Activated T-cell treated with anti-CD3 and anti-CD28 coated beads, Interleukin-2, amount 50 U/mL, for 1 hour (primary cell): ENCODE results near the gene GATA5.
"Not testable (repeated sequence)": the region's sequence is repeated elsewhere in the genome, so short reads cannot be mapped to it uniquely, and the experiment has no call there.

Experiments used
- DNase-seq: peaks from one replicate; pipeline ENCODE4 v3.0.0-alpha.2; 2020

Gene GATA5

DNA sequence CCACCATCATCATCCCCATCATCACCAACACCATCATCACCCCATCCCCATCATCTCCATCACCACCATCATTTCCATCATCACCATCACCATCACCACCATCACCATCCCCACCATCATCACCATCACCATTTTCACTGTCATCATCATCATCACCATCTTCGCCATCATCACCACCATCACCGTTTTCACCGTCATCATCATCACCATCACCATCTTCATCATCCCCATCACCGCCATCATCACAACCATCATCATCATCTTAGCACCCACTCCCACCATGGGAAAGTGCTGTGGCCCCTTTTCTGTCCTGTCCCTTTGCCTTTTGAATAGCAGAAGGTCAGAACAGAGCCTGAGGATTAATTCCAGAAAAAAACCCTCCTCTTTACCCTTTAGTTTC is 28.5 kb upstream of the GATA5 start:
- DNase-seq, result no peak

DNA sequence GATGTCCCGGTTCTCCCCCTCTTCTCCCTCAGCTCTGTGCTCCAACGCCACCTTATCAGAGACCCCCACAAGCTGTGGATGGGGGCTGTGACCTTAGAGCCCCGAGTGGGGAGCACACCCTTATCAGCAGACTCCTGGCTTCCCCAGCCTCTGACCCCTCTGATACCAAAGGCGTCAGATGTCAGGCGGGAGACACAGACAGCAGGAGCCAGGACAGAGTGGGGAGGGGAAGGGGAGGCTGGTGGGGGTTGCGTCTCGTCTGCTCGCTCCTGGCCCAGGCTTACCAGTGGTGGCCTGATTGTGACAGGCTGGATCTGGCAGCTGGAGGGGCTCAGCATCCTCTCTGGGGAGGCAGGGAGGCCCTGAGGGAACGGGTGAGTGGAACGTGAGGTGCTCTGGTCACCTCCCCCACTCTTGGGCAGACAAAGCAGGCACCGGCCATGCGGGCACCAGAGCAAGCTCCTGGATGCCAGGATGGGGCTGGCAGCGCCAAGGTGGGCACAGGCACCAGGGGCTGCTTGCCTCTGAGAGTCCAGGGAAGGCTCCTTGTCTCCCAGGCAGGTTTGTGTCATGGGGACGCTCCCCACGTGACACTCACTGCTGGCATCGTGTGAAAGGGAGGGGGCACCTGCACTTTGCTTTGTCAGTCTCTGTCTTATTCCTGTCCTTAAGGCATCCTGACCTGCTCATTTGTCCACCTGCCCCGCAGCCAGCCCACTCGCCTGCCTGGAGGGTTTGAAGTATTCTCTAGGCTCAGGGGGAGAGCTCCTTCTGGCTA is 27.8 kb upstream of the GATA5 start:
- DNase-seq, result no peak

DNA sequence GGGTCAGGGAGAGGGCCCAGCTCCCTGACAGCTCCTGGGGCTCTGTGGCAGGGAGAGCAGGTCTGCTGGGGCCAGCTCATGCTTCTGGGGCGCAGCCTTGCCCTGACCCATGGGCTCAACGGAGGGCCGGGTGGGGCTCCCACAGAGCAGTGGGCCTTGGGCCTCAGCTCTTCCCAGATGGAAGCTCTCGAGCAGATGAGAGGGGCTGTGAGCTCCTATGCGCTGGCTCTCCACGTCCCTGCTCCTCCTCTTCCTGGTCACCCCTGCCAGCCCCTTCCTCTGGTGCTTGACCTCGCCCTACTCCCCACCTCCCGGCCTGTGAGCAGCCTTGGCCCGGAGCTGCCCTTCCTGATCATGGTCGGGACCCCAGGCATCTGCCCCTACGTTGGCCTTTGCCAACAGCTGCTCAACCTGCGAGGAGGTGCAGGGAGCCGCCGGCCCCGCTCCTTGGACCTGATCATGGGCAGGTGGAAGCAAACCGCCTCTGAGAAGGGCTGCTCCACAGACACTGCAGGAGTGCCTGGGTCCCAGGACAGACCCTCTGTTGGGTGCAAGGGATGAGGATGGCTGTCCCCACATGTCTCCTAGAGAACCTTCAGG is 26.8 kb upstream of the GATA5 start:
- no peak for DNase-seq

DNA sequence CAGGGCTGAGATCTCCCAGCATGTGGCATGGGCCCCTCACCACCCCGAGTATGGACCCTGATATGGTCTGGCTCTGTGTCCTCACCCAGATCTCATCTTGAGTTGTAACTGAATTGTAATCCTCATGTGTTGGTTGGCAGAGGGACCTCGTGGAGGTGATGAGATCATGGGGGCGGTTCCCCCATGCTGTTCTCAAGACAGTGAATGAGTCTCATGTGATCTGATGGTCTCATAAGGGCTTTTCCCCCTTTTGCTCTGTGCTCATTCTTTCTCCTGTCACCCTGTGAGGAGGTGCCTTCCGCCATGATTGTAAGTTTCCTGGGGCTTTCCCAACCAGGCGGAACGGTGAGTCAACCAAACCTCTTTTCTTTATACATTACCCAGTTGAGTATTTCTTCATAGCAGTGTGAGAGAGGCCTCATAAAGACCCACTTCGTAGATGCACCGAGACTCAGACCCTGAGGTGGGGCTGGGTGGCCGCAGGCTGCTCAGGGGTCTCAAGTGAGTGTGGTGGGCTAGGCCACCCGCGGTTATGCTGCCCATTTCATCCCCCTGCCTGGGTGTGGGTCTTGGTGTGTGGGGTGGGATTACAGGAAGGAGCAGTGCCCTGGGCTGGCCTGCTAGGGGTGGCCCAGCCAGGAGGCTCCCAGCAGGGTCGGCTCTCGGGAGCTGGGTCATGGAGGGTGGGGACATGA is 26.2 kb upstream of the GATA5 start:
- peak; percentile 30 for DNase-seq

DNA sequence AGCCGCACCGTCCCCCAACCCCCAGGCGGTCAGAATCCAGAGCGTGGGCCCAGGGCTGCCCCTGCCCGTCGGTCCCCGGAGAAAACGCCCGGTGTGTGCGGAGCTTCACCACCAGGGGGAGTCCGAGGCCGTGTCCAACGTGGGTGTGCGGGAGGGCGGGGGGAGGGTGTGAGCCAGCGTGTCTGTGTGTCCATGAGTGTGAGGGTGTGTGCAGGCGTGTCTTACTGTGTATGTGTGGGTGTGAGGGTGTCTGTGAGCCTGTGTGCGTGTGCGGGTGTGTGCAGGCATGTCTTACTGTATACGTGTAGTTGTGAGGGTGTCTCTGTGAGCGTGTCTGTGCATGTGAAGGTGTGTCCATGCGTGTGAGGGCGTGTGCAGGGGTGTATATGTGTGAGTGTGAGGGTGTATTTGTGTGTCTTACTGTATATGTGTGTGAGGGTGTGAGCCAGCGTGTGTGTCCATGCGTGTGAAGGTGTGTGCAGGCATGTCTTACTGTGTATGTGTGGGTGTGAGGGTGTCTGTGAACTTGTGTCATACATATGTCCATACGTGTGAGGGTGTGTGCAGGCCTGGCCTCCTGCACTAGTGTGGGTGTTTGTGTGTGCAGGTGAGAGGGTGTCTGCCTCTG is 24.6 kb upstream of the GATA5 start:
- peak; percentile 82 for DNase-seq

DNA sequence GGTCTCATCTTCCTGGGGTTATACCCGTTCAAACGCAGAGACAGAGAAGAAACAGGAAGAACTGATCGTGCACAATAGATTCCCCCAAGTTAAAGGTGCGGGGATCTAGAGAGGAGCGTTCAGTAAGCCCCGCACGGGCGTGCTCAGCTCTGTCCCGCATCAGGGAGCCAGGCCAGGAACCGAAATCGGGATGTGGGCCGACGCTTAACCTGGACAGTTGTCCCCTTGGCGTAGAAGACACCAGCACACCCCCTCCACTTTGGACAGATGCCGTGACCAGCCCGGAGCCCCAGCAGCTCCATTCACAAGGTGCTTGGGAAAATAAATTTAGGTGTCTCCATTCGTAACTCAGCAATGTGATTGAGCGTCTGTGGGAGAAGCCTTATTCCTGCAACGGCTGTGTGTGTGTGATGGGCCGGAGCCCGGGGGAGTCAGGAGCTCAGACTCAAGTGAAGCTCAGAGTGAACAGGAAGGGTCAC is 24.0 kb upstream of the GATA5 start:
- DNase-seq, result no peak

DNA sequence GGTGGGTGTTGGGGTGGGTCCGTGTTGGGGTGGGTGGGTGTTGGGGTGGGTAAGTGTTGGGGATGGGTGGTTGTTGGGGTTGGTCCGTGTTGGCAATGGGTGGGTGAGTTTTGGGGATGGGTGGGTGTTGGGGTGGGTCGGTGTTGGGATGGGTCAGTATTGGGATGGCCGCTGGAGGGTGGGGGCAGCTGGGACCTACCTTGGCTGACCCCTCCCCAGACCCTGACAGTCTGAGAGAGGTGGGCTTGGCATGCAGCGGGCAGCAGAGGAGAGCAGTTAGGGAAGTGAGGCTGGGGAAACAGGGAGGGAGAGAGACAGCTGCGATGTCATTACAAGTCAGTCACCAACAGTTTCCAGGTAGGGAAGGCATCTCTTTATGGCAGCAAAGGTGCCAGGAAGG is 23.1 kb upstream of the GATA5 start:
- no peak for DNase-seq

DNA sequence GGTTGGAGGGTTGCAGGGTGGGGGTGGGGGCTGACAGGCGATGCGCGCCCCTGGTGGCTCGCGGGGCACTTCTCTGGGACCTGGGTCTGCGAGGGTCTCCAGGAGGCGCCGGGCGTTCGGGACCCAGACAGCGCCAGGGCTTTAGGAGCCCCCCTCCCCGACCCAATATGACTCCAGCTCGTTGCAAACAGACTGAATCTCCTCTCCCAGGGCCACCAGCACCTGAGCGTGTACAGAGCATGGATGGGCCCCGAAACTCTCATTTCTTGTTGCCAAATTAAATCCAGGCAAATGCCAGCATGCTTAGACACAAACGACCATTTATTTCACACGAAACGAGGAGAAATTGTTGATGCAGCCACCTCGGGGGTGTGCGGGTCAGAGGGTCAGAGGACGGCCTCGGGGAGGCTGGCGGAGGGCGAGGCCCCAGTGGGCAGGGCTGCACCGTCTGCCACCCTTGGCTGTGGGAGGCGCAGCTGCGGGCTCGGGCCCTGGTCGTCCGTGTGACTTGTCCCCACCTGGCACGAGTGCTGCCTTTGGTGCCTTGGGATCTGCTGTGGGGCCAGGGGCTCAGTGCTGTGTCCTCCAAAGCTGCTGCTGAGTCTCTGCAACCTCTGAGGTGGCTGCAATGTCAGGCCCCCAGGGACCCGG is 20.9 kb upstream of the GATA5 start:
- peak; percentile 39 for DNase-seq

DNA sequence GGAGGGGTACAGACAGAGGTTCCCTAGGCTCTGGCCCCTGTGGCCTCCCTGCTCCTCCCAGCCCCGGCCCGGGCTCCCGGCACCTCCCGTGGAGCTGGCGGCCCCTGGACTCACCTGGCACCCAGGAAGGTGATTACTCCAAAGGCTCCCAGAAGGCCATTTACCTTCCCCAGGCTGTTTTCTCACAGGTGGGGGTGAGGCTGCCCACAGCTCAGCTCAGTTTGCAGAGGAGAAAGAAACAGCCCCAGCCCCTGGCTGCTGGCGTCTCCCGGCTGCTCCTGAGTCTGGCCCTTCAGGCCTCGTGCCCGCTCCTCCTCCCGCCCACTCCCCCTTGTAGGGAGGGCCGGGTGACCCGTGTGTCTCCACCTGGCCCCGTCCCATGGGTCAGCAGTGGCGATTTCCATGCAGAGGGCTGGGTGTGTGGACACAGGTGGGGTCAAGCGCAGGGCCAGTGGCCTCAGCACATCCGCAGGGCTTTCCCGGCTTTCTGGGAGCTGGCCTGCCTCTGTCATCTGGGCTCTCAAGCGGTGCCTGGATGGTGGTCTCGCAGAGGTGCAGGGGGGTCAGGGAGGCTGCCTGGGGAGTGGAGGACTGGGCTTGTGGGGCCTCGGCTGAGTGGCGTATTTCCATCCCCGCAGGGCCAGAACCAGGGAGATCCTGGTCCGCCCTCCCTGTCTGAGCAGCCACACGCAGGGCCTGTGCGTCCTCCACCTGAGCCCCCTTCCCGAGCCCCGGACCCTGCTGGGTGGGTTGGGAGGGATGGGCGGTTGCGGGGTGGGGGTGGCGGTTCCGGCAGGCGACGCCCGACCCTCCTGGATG is 20.2 kb upstream of the GATA5 start:
- no peak for DNase-seq

DNA sequence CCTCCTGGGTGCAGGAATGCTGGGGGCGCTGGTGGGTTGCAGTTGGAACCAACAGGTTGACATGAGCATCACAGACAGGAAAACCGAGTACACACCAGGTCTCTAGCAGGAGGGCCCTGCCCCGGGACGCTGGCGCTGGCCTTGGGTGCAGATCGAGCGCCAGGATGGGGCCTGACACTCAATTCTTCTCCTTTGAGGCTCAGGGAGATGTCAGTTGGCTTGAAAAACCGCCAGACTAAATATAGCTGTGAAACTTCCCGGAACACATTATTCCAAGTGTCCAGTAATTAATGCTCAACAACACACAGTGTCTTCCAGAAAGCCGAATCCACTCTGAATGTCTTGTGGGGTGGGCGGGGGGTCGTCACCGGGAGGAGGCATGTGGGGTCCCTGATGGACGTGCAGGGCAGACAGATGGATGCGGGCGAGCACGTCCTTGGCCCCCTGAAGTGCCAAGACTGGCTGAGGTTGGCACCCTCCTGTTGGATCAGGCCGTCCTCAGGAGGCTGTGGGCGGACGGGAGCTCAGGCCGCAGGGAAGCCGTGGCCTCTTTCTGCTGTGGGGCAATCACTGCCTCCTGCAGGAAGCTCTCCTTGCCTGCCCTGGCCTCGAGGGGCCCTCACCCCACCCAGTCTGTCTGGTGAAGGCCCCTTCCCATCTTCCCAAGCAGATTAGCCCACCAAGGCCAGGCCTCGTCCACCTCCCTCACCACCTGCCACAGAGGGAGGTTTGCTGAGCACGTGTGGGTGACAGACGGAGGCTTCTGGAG is 19.4 kb upstream of the GATA5 start:
- no peak for DNase-seq

DNA sequence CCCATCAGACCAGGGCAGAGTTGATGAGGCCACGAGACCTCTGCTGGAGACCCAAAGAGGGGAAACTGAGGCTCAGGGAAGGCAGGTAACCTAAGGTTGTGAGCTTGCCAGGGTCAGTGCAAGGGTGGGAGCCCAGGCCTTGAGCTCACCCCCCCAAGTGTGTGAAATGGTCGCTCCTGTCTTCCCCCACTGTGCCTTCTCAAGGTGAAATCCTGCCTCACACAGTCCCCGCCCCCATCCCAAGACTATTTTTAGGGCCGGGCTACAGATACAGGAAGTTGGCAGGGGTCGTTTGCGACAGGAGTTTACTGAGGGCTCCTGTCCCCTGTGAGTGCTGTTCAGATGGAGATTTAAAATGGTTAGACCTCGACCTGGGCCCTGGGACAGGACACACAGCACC is 18.7 kb upstream of the GATA5 start:
- DNase-seq, result no peak

DNA sequence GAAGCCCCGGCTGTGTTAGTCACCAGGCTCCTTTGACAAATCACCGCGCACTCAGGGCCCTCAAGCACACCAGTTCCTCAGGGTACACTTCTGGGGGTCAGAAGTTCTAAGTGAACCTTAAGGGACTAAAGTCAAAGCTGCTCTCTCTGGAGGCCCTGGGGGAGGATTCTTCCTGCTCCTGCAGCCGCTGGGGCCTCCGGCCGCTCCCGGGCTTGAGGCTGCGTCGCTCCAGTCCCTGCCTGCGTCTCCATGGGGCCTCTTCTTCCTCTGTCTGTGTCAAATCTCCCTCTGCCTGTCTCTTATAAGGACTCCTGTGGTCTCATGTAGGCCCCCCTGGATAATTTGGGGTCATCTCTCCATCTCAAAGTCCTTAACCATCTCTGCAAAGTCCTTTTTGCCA is 18.1 kb upstream of the GATA5 start:
- DNase-seq, result no peak

DNA sequence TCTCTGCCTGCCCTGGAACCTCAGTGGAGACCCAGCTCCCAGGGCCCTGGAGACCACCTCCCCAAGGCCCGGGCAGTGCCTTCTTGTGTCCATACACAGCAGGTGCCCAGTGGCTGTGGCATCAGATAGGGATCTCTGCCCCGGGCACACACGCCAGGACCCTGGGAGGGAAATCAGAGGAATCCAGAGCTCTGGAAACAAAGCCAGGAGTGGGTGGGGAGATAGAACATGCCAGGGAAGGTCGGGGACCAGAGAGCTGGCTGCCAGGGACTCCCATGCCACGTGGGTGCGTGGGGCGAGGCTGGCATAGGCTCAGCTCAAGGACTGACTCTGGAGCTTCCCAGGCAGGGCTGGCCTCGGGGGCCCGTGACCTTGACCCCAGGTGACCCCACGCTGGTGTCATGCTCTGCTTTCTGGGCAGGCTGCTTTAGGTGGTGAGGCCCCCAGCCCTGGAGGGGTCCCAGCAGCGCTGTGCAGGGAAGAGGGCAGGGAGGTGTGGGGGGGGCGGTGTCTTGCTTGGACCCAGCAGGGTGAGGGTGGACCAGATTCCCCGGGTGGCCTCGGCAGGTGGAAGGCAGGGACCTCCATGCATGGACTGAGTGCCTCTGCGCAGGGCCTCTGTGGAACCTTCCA is 17.6 kb upstream of the GATA5 start:
- DNase-seq, result no peak

DNA sequence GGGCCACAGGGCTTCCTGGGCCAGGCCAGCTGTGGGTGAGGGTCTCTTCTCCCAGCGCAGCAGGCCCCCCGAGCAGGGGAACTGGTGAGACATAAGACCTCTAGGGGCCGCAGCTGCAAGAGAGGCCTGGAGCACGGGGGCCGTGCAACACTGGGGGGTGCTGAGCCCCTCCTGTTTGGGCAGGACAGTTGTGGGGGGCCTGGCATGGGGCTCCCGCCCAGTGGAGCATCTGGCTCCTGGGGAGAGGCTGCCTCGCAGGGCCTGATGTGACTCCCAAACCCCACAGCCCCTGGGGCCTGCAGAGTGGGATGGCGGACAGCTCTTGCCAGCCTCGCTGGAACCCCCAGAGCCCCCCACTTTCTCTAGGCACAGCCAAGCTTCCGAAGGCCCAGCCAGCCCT is 16.9 kb upstream of the GATA5 start:
- no peak for DNase-seq

DNA sequence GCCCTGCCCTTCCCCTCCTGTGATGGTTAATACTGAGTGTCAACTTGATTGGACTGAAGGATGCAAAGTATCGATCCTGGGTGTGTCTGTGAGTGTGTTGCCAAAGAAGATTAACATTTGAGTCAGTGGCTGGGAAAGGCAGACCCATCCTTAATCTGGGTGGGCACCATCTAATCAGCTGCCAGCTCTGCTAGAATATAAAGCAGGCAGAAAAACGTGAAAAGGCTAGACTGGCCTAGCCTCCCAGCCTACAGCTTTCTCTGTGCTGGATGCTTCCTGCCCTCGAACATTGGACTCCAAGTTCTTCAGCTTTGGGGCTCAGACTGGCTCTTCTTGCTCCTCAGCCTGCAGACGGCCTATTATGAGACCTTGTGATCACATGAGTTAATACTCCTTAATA is 15.0 kb upstream of the GATA5 start:
- not testable (repeated sequence) for DNase-seq

DNA sequence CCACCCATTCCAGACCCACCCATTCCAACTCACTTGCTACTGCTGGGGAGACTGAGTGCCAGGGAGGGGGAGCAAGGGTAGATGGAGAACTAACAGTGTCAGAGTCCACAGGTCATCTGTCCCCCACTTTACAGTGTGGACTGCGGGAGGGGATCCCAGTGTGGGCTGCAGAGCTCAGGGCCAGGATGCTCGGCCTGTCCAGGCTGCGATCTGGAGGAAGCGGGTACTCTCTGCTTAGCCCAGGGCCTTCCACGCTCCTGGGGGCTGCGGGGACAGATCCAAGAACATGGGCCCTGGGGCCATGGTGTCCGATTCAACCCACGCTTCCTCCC is 14.1 kb upstream of the GATA5 start:
- no peak for DNase-seq

DNA sequence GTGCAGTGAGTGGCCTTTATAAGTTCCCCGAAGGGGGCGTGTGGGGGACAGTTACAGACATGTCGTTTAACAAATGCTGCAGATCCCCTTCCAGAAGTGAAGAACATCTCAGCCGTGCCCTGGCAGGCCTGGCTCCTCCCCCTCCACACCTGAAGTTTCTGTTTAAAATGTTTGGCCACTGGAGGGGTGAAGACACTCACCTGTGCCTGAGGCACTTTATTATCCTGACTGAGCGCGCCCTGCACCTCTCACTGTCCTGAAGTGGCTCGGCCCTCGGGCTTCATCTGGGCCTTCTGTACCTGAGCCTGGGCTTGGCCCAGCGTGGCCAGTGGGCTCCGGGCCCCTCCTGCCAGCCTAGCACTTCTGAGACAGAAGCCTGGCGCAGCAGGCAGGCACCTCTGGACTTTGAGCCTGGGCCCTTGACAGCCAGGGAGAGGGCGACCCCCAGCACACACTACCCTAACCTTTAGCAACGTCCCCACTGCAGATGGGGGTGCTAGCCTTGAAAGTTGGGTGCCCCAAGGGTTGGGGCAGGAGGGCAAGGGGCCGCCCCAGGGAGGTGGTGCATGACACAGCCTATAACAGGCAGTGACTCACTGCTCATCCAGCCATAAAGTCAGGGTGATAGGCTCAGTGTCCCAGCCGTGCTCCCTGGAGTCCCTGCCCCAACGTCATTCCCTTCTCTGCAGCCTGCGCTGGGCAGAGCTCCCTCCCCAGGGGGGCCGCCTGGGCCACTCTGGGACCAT is 13.6 kb upstream of the GATA5 start:
- DNase-seq, result no peak

DNA sequence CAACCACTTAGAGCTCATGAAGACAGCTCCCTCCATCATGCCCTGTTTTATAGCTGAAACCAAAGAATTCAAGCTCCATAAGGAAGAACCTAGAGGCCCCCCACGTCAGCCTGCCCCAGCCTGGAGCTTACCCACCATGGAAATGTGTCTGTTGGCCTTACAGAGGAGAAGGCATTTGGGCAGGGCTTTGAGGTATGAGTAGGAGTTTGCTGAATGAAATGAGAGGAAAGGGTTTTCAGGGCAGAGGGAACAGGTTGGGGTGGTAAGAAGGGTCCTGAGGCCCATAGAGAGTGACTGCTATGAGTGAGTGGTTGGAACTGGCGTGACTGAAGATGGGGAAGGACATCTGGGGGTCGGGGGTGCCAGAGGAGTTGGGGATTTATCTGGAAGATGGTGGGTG is 12.7 kb upstream of the GATA5 start:
- DNase-seq, result no peak

DNA sequence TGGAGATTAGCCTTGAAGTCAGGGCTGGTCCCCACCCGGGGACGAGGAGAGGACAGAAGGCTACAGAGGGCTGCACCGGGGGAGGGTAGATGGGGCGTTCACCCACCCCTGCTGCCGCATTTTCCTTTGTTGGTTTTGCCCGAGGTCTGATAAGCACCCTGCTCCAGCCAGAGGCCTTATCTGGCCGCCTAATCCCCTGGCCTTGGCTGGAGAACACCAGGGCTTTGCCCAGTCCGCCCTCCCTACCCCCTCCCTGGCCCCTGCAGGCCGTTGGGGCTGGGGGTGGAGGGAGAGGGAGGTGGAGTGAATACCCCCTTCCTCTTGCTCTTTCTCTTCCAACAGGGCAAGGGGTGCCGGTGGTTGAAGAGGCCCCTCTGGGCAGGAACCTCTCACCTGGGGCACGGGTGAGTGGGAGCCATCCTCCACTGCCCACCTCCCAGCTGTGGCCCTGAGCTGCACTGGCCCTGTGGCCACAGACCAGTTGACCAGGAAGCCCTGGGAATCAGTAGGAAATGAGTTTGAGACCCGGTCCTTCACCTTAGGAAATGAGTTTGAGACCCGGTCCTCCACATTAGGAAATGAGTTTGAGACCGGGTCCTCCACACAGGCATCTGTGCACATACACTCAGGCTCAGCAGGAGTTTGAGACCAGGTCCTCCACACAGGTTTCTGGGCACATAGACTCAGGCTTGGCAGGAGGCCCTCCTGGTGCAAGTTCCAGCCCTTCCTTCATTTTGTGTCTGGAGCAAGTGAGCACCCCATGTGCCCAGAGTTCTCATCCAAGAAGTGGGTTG is 12.0 kb upstream of the GATA5 start:
- no peak for DNase-seq
